ENCODE data around the gene CHRM1. TPM values are rescaled to one million over a fixed set of nuclear protein-coding genes. Genes with fewer than 3 reads are reported as not detected.

The CHRM1 gene
- total and polyA plus RNA-seq, 2 of the 13 experiments (the other 11 are each of a cell fraction or from before 2014, with no cell fraction given): not detected

DNA sequence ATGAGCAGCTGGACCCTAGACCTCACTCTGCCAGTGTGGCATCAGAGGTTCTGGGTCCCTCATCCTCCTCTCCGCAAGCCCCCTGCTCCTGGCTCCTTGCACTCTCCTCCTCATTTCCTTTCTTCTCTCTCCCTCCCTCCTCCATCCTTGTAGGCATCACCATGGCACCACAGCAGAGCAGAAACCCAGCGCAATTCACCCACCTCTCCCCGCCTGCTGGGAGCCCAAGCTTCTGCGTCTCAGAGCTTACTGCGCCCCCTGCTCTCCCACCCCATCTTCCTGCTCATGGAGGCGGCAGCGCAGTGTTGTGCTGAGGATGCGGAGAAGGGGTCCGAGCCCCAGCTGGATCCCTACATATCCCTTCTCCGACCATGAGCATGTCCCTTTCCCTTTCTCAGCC lies 1.7 kb downstream of the CHRM1 start (continued):
- TF ChIP-seq, protein P1, sequence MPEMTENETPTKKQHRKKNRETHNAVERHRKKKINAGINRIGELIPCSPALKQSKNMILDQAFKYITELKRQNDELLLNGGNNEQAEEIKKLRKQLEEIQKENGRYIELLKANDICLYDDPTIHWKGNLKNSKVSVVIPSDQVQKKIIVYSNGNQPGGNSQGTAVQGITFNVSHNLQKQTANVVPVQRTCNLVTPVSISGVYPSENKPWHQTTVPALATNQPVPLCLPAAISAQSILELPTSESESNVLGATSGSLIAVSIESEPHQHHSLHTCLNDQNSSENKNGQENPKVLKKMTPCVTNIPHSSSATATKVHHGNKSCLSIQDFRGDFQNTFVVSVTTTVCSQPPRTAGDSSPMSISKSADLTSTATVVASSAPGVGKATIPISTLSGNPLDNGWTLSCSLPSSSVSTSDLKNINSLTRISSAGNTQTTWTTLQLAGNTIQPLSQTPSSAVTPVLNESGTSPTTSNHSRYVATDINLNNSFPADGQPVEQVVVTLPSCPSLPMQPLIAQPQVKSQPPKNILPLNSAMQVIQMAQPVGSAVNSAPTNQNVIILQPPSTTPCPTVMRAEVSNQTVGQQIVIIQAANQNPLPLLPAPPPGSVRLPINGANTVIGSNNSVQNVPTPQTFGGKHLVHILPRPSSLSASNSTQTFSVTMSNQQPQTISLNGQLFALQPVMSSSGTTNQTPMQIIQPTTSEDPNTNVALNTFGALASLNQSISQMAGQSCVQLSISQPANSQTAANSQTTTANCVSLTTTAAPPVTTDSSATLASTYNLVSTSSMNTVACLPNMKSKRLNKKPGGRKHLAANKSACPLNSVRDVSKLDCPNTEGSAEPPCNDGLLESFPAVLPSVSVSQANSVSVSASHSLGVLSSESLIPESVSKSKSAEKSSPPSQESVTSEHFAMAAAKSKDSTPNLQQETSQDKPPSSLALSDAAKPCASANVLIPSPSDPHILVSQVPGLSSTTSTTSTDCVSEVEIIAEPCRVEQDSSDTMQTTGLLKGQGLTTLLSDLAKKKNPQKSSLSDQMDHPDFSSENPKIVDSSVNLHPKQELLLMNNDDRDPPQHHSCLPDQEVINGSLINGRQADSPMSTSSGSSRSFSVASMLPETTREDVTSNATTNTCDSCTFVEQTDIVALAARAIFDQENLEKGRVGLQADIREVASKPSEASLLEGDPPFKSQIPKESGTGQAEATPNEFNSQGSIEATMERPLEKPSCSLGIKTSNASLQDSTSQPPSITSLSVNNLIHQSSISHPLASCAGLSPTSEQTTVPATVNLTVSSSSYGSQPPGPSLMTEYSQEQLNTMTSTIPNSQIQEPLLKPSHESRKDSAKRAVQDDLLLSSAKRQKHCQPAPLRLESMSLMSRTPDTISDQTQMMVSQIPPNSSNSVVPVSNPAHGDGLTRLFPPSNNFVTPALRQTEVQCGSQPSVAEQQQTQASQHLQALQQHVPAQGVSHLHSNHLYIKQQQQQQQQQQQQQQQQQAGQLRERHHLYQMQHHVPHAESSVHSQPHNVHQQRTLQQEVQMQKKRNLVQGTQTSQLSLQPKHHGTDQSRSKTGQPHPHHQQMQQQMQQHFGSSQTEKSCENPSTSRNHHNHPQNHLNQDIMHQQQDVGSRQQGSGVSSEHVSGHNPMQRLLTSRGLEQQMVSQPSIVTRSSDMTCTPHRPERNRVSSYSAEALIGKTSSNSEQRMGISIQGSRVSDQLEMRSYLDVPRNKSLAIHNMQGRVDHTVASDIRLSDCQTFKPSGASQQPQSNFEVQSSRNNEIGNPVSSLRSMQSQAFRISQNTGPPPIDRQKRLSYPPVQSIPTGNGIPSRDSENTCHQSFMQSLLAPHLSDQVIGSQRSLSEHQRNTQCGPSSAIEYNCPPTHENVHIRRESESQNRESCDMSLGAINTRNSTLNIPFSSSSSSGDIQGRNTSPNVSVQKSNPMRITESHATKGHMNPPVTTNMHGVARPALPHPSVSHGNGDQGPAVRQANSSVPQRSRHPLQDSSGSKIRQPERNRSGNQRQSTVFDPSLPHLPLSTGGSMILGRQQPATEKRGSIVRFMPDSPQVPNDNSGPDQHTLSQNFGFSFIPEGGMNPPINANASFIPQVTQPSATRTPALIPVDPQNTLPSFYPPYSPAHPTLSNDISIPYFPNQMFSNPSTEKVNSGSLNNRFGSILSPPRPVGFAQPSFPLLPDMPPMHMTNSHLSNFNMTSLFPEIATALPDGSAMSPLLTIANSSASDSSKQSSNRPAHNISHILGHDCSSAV (CRISPR knock-in tag; IDR thresholded peaks at IDR 0.05; ENCODE audit: borderline replicate concordance): no peak
- TF ChIP-seq ZNF263 (CRISPR knock-in tag; IDR thresholded peaks at IDR 0.05) (no peak), ZSCAN31 (CRISPR knock-in tag; IDR thresholded peaks at IDR 0.05; ENCODE audit: low read depth) (no peak), SP5 (CRISPR knock-in tag; IDR thresholded peaks at IDR 0.05; ENCODE audit: borderline replicate concordance, low read depth) (no peak)

DNA sequence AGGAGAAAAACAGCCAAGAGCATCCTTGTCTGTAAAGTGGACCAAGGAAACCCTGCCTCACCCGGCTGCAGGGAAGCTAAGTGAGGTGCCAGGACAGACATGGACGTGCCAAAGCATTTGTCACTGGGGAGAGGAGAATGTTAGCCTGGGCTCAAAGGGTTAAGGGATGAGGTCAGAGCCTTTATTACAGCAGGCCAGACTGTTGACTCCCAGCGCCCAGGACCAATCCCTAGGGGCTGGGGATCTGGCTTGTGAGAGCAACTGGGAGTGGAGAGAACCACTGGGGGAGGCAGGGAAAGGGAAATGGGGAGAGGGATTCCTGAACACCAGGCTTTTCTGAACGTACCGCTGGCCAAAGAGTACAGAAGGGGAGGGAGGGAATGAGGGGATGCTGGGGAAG lies 2.6 kb downstream of the CHRM1 start:
- Histone ChIP-seq H3K9me3 (ENCODE audit: low read length) (no peaks in the 10 kb centered on the region), H3K4me2 (ENCODE audit: low read depth, low read length) (no peak overlapping the region), H3K36me3 (replicated peaks in 1 of 2; ENCODE audit: control insufficient read depth in 1 of 2, insufficient read depth in 2 of 2, low read length in 2 of 2) (no peaks in the 10 kb centered on the region), H3K27ac (ENCODE audit: extremely low read length, insufficient read depth, low read length) (no peak overlapping the region), H3K4me3 (replicated peaks in 1 of 3; ENCODE audit: insufficient read depth in 1 of 3, low read depth in 2 of 3, low read length in 3 of 3) (no peak overlapping the region), H3K4me1 (ENCODE audit: insufficient read depth, low read length) (no peaks in the 10 kb centered on the region), H2AFZ (ENCODE audit: low read length) (no peak overlapping the region), H3K79me2 (ENCODE audit: insufficient read depth, low read length) (no peaks in the 10 kb centered on the region), H4K20me1 (ENCODE audit: insufficient read depth, low read length) (no peaks in the 10 kb centered on the region), H3K27me3 (ENCODE audit: control insufficient read depth in 1 of 2, insufficient read depth in 2 of 2, low read length in 2 of 2) (peaks cover 10 to 34% of the 10 kb centered on the region in 2 experiments; a peak in 4 of 5 replicates), H3K9ac (ENCODE audit: insufficient read depth, low read depth, low read length) (no peak overlapping the region)
- POLR2A ChIA-PET: no interaction called here
- 10% methylated on average over 5 of the region's 5 CpGs for WGBS (ENCODE audit: low lambda C conversion rate)
- peak; percentile 53; the same call in 1 of the 2 replicates for TF ChIP-seq ZNF652 (CRISPR knock-in tag; IDR thresholded peaks at IDR 0.05; ENCODE audit: borderline replicate concordance, low read depth)
- TF ChIP-seq, protein P2, sequence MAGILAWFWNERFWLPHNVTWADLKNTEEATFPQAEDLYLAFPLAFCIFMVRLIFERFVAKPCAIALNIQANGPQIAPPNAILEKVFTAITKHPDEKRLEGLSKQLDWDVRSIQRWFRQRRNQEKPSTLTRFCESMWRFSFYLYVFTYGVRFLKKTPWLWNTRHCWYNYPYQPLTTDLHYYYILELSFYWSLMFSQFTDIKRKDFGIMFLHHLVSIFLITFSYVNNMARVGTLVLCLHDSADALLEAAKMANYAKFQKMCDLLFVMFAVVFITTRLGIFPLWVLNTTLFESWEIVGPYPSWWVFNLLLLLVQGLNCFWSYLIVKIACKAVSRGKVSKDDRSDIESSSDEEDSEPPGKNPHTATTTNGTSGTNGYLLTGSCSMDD (CRISPR knock-in tag; IDR thresholded peaks at IDR 0.05): no peak
- no peak for FAIRE-seq
- BruUV-seq (replicated peaks): no TSS peak
- ATAC-seq: no peak
- intact Hi-C loops (cut with micrococcal nuclease; ENCODE audit: unreplicated experiment) (no loop called here), in situ Hi-C loops (cut with HindIII; ENCODE audit: extremely low pct_ligation_motif_present, low pct_unique_long_range_greater_than_20kb) (loop anchor here (25.0 kb wide), 1 partner anchor 294 kb away; no protein-coding TSS in a partner anchor)
- no peak for DNase-seq (ENCODE audit: low spot score)
- CTCF ChIA-PET (ENCODE audit: low intra/inter-chr PET ratio, low total read pairs): no interaction called here

Data from HepG2 (cell line).